Brain microvascular endothelial cell (primary cell): Measurements from ENCODE around the gene SLC25A5.

Experiments used
- DNase-seq: peaks from one replicate; pipeline ENCODE4 v3.0.0-alpha.2; 2020
- H3K27ac ChIP-seq: fragments of 250-450 bp; sonication (Bioruptor Pico); 2 replicates; pipeline ENCODE4 v1.5.1; 2020; ENCODE audit warnings: mild to moderate bottlenecking, moderate library complexity
- H3K27me3 ChIP-seq: fragments of 250-450 bp; sonication (Bioruptor Pico); replicated peaks from 2 replicates; pipeline ENCODE4 v1.5.1; 2020; ENCODE audit warnings: mild to moderate bottlenecking
- H3K36me3 ChIP-seq: fragments of 250-450 bp; sonication (Bioruptor Pico); replicated peaks from 2 replicates; pipeline ENCODE4 v1.5.1; 2020; ENCODE audit warnings: mild to moderate bottlenecking
- H3K4me3 ChIP-seq: 2 replicates; pipeline ENCODE4 v1.5.1; 2011; ENCODE audit warnings: low read depth, mild to moderate bottlenecking, control low read depth, low read length, moderate library complexity
- in situ Hi-C: cut with HindIII; loops from 2 replicates; pipeline ENCODE4 v1.10.0; 2017; ENCODE audit warnings: low sequenced_read_pairs, low pct_ligation_motif_present
- TF ChIP-seq, protein P1 (sequence below): IDR thresholded peaks from 2 replicates; pipeline ENCODE4 v1.5.1; 2011; ENCODE audit warnings: low read depth, mild to moderate bottlenecking, moderate library complexity, low read length, control low read depth, inconsistent platforms; ENCODE audit errors: missing control alignments

The SLC25A5 gene

GRCh38 chrX:119453202-119453601, 15.0 kb upstream of the SLC25A5 start:
- in situ Hi-C loops, result no loop called here
- H3K27ac ChIP-seq, result no peak overlapping the region
- TF ChIP-seq, protein P1, sequence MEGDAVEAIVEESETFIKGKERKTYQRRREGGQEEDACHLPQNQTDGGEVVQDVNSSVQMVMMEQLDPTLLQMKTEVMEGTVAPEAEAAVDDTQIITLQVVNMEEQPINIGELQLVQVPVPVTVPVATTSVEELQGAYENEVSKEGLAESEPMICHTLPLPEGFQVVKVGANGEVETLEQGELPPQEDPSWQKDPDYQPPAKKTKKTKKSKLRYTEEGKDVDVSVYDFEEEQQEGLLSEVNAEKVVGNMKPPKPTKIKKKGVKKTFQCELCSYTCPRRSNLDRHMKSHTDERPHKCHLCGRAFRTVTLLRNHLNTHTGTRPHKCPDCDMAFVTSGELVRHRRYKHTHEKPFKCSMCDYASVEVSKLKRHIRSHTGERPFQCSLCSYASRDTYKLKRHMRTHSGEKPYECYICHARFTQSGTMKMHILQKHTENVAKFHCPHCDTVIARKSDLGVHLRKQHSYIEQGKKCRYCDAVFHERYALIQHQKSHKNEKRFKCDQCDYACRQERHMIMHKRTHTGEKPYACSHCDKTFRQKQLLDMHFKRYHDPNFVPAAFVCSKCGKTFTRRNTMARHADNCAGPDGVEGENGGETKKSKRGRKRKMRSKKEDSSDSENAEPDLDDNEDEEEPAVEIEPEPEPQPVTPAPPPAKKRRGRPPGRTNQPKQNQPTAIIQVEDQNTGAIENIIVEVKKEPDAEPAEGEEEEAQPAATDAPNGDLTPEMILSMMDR, result no peak
- no peaks in the 10 kb centered on the region for H3K27me3 ChIP-seq
- H3K4me3 ChIP-seq, result no peak overlapping the region
- no peak for DNase-seq
- H3K36me3 ChIP-seq, result no peaks in the 10 kb centered on the region

GRCh38 chrX:119455264-119455663, 13.0 kb upstream of the SLC25A5 start:
- DNase-seq, result no peak
- no peak overlapping the region for H3K27ac ChIP-seq
- TF ChIP-seq, protein P1, result no peak
- no peaks in the 10 kb centered on the region for H3K27me3 ChIP-seq
- in situ Hi-C loops, result no loop called here
- no peaks in the 10 kb centered on the region for H3K36me3 ChIP-seq
- H3K4me3 ChIP-seq, result no peak overlapping the region

GRCh38 chrX:119459181-119459580, 9.1 kb upstream of the SLC25A5 start:
- TF ChIP-seq, protein P1, result no peak
- H3K27me3 ChIP-seq, result no peaks in the 10 kb centered on the region
- in situ Hi-C loops, result no loop called here
- H3K36me3 ChIP-seq, result no peaks in the 10 kb centered on the region
- no peak overlapping the region for H3K4me3 ChIP-seq
- DNase-seq, result peak; percentile 9
- no peak overlapping the region for H3K27ac ChIP-seq

GRCh38 chrX:119465555-119465954, 2.7 kb upstream of the SLC25A5 start:
- Histone ChIP-seq H3K27me3 (no peaks in the 10 kb centered on the region), H3K4me3 (no peak overlapping the region), H3K27ac (no peak overlapping the region), H3K36me3 (peaks cover 4% of the 10 kb centered on the region)
- in situ Hi-C loops, result no loop called here
- DNase-seq, result no peak
- TF ChIP-seq, protein P1, result no peak

DNA sequence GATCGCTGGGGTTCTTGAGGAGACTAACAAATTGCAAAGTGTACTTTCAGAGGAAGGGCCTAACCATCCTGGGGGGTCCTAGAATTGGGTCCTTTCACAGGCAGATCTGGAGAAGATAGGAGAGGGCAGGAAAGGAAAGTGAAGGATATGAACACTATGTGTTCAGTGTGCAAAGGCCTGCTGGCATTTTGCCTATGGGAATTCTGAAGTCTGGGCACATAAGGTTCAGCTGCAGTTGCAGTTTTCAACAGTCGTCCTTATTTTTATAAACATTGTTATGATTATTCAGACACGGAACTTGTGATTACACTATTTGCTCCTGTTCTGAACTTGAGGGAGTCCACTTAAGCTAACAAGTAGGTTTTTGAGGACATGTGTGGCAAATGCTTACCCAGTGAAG, 1.3 kb upstream of the SLC25A5 start:
- Histone ChIP-seq H3K27ac (no peak overlapping the region), H3K36me3 (peaks cover 8% of the 10 kb centered on the region), H3K27me3 (no peaks in the 10 kb centered on the region), H3K4me3 (no peak overlapping the region)
- TF ChIP-seq, protein P1, result no peak
- no peak for DNase-seq
- in situ Hi-C loops, result no loop called here

DNA sequence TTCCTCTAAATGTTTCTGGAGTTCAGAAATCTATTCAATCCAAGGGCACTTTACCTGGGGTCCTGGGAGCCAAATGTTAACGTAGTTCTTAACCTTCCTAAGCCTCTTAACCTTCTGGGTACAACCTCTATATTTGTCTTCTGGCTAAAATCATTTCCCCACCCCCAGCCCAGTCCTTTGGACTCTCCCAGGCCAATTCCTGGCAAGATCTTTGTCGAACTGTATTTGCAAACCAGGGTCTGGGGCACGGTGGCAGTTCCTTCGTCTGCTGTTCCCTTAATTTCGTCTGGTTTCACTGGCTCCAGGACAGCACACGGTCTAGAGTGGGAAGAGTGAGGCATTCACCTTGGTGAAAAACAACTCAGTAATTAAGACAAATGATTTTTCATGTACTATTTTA, 811 bp upstream of the SLC25A5 start:
- H3K36me3 ChIP-seq, result peaks cover 8% of the 10 kb centered on the region
- in situ Hi-C loops, result no loop called here
- no peaks in the 10 kb centered on the region for H3K27me3 ChIP-seq
- no peak overlapping the region for H3K4me3 ChIP-seq
- TF ChIP-seq, protein P1, result no peak
- H3K27ac ChIP-seq, result no peak overlapping the region
- no peak for DNase-seq
